DMS79 (cell line): ENCODE data around the gene NCOA7.
"Not testable (repeated sequence)": the region's sequence is repeated elsewhere in the genome, so short reads cannot be mapped to it uniquely, and the experiment has no call there.

ENCODE experiments used
- DNase-seq: peaks from one replicate; lab custom pipeline; 2025; lab: John Stamatoyannopoulos, UW

The NCOA7 gene

DNA sequence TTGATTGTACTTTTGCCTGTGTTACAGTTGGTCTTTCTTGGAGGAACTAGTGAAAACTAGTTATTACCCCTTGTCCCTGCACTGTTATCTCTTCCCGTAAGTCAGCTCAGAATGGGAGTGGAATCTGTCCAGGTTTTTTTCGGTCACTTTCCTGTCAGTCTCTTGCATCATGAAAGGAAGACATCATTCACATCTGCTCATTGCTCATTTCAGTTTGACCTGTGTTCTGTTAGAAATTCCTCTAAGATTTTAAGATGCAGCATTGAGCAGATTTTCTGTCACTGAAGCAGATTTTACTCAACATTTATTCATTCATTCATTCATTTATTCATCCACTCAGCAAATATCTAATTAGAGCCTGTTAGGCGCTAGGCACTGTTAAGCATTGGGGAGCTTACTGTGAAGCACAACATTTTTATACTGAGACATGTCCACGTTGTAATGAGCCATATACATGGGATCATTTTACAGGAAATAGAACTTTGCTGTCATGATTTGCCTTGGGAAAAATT lies 132.7 kb downstream of the NCOA7 start:
- DNase-seq: no peak

DNA sequence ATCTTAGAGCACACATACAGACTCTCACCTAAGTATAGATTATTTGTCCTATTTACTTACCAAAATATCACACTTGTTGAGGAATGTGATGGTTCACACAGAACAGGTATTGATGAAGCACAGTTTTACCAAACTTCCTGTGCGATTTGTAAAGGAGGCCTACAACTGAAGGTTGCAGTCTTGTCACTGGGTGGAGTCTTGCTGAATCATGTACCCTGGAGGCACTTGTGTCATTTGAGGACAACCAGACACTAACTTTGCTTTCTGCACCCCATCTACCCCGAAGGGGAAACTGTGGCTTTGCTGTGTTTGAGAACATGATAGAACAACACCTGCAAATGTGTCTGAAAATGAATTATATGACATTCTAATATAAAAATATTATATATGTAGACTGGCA lies 133.4 kb downstream of the NCOA7 start:
- DNase-seq: no peak

DNA sequence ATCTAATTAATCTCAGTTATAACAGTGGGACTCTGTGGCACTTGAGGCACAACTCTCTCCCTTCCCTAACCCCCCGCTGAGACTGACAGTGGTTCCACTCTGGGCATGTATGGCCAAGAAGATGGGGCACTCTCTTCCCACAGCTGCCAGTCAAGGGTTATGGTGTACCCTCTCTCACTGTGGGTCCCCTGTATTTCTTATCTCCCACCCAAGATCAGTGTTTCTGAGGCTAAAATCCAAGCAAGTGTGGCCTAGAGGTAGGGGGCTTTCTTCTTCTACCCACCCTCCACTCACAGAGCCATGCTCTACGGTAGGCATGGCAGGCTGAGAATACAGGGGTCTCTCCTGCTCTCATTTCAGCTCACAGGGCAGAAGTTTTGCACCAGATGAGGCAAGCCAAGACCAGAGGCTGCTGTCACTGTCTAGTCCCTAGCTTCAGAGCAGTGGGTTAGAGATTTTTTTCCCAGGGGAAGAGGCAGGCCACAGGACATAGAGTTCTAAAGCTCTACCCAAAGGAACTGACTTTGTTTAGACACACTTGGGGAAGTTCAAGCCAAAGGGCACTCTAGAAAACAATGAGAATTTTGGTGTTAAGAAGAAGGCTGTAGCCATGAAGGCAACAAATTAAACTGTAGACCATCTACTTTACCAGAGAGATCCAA lies 134.1 kb downstream of the NCOA7 start:
- no peak for DNase-seq

DNA sequence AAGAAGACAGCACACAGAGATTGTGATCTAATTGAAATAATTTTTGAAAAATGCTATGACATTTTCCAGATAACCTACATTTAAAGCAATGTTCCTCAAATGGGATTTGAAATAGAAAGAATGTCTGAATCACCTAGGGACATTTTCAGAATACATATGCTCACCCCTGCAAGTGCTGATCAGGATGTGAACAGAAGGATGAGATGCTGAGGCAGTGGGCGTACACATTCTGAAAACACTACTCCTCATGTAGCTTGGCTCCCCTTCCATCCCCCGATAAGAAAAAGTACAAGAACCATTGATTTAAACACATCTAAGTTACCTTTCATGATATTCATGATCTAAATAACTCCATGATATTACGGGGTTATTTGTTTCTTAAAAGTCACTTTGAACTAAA lies 136.0 kb downstream of the NCOA7 start:
- DNase-seq: no peak

DNA sequence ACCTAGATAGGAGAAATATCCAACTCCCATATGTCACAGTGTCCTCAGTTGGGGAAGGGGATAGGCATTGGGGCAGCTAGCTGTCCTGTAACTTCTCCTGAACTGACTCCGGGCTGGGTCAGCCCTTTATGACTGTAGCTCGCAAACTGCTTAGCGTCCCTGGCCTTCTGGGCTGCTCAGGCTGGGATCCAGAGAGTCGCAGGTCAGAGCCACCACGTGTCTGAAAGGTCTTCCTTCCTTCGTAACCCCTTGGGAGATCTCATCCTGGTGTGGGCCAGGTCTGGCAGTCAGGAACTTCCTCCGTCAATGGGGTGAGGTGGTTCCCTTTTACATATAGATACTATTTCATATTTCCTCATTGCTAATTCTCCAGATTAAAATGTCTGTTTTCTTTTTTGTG lies 137.0 kb downstream of the NCOA7 start:
- no peak for DNase-seq

DNA sequence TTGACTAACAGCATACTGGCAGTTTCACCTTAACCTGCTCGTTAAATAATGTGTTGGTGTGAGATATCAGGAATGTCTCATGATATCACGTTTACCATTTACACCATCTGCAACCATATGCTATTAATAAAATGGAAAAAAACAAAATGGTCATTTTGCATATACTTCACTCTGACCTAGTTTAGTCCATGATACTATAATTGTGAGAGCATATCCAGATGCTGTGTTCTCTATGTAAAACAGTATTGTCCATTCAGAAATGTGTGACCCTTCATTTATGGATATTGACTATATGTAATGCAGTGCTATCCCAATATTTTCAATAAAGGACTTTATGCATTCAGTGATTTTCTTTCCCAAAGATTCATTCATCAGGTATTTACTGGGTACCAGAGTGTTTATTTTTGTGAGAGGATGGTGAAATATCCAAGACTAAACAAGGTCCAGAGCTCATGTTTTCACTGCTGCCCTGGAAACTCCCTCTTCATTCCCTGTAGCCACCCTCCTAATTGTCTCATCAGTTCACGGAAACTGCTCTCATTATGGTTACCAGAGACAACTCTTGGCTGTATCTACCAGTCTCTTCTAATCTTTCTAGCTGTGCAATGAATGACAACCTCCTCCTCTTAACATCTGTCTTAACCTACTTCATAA lies 140.1 kb downstream of the NCOA7 start:
- no peak for DNase-seq

DNA sequence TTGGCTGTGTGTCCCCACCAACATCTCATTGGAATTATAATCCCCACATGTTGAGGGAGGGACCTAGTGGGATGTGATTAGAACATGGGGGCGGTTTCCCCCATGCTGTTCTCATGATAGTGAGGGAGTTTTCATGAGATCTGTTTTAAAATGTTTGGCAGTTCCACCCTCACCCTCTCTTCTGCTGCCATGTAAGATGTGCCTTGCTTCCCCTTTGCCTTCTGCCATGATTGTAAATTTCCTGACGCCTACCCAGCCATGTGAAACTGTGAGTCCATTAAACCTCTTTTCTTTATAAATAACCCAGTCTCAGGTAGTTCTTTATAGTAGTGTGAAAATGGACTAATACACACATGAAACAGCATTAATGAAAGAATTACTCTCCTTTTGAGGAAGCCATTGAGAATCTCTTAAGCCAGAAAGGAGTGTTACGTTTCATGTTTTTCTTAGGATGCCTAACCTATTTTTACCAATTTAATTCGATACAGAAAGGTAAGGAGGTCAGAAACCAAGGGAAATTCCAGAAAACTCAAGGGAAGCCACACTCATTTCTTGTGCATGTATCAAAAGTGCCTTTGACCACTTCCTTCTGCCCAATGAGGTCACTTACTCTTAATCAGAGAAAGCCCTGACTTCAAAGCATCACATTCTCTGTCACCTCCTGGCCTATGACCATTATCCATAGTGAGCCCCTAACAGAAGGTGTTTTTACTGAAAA lies 141.1 kb downstream of the NCOA7 start:
- no peak for DNase-seq

DNA sequence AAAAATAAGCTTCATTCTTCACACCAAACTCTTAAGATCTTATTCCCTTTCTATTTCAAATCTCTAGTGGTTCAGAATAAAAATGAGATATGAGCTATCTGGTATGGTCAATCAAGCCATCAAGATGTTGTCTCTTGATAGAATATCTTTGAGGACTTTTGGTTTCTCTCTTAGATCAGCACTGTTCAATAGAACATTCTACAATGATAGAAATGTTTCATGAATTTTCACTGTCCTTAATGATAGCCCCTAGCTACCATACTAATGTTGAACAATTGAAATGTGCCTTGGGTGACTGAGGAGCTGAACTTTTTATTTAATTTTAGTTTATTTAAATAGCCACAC lies 141.7 kb downstream of the NCOA7 start:
- no peak for DNase-seq

DNA sequence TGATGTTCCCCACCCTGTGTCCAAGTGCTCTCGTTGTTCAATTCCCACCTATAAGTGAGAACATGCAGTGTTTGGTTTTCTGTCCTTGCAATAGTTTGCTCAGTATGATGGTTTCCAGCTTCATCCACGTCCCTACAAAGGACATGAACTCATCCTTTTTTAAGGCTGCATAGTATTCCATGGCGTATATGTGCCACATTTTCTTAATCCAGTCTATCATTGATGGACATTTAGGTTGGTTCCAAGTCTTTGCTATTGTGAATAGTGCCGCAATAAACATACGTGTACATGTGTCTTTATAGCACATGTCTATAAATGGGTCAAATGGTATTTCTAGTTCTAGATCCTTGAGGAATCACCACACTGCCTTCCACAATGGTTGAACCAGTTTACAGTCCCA lies 144.8 kb downstream of the NCOA7 start:
- DNase-seq: not testable (repeated sequence)

DNA sequence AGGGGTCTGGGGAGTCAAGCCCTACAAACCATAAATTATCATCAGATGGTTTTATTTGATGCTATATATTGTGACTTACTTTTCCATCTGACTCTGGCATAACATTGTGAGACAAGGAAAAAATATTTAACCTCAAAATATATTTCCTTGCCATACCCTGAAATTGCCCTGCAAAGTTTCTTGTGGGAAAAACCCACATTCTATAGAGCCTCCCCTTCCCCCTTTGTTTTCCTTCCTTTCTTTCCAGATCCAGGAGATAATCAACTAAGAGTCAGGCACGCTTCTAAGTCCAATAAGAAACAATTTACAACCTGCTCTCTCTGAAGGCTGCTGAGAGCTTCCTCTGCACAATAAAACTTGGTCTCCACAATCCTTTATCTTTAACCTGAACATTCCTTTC lies 148.3 kb downstream of the NCOA7 start:
- no peak for DNase-seq

DNA sequence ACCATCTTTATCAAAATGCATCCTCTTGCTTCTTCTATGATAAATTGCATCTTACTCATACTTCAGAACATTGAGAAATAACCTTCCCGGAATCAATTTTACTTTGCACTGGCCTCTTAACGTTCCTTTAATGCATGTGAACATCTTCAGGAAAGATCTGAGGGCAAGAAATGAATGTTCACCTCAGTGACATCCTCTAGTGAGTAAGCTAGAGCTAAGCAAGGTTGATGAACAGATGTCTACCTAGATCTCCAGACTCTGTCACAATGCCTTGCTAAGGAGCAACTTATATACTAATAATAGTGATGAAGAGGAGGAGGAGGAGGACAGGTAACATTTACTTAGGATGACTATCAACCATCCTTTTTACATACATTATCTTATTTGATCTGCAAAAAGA lies 149.0 kb downstream of the NCOA7 start:
- no peak for DNase-seq

DNA sequence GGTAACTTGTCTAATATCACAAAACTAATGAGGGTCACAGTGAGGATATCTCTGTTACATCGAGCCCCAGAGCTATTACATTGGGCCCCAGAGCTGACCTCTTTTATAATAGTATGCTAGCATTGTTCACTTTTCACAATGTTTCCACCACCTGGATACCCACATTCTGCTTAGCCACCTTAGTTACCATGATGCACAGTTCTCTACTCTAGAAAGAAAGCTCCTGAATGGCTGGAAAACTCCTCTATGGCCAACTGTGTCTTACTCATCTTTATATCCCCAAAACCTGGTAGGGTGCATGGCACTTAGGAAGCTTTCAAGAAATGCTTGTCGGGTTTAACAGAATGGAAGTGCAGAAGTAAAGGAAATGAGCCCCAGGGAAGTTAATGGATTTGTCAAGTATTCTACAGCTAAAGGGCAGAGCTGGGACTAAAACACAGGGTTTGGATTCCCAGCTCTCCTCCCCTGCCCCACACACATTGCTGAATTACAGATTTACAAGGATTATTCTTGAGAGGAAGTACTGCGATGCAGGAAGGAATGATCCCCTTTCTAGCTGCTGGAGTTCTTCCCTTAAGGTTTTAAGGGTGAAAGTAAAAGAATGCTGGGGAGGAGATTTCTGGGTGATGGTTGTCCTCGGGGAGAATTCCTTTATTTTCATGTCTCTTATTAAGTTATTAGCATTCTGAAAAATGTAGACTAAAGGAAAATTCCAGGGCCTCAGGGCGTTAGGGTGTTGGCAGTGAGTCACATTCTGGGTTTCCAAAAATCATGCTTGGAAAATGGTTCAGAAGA lies 149.7 kb downstream of the NCOA7 start:
- no peak for DNase-seq

DNA sequence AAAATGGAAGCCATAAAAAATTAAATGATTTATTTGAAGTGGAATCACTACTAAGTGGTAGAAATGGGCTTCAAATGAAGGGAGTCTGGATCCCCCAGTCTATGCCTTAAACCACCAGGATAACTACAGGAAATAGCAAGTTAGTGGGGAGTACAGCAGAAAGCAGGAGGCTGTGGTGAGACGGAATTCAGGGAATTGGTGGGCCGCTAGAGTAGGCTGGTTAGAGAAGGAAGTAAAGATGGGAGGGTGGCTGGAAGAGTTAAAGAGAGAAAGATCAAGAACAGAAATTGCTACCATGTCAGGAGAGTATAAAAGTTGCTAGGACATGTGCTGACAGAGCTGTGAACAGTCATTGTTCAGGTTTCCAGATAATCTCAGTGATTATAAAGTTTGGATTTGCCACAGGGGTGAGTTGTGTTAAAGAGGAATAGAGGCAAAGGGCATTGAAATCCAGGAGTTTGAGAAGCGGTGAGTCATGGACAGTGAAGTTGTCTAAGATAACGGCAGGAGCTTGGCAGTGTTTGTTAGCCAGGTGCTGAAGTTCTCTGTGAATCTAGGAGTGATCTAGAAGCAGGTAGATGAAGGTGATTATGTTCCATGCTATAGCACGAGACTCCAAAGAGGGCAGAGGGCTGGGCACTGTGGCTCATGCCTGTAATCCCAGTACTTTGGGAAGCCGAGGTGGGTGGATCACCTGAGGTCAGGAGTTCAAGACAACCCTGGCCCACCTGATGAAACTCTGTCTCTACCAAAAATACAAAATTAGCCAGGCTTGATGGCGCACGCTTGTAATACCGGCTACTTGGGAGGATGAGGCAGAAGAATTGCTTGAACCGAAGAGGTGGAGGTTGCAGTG lies 152.1 kb downstream of the NCOA7 start:
- no peak for DNase-seq

DNA sequence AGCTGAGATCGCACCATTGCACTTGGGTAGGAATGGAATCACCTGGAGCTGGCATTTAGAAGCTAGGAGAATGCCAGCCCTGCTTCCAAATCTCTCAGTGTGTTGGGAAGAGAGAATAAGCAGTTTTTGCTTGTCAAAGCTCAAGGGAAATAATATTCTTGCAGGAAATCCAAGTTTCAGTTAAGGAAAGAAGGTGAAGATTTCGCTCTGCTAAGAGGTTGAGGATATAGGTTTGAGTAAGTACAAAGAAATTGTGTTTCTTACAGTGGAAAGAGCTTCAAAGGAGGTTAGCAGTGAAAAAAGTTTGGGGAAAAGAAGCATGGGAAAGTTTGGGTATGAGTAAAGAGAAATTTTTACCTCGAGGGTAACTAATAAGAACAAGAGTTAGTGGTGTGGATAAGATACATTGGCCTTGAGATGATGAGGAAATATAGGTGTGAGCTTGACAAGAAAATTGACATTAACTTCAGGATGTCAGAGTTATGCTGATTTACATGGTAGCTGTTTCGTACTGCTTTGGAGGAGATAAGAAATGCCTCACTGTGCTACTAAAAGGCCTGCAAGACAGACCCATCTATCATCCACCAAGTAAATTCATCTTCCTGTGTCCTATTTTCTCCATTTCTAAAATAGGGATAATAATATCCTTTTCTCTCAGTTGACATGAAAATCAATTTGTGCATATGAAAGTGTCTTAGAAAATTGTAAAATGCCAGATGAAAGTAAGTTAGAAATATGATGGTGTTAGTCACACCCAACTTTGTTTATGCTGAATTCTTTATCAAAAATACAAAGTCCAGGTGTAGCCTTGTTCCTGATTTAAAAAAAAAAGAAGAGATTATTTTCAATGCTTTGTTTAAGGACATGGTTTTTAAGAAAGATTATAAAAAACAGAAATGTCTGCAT lies 153.0 kb downstream of the NCOA7 start:
- no peak for DNase-seq

DNA sequence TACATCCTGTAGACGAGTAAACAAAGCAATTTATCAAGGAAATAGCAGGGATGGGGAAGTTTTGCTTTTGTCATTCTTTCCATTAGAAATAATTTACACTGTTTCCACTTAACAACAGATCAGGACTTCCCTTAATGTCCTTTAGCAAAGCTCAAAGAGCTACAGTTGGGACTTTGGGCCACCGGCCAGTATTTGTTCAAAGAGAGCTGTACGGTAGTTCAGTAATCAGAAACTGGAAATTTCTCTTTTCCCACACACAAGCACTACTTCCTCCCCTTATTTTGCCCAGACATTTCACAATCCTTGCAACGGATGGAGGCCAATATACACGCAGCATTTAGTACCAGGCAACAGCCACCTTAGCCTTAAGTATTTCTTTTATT lies 153.7 kb downstream of the NCOA7 start:
- DNase-seq: no peak

DNA sequence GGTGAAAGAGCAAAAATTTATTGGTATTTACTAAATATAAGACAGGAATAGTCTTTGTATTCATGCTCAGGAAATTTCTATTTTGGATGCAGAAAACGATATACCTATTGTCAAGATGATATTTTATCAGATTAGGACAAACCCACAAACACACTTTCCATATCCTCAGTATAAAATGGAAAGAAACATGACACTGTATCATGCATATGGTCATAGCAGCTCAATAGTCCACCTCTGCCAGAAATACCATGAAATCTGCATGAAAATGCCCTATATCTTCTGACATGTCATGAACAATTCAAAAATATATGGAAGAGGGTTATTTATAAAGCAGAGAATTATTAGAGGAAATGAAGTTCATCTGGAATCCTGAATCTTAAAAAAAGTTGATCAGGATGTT lies 154.1 kb downstream of the NCOA7 start:
- DNase-seq: no peak

DNA sequence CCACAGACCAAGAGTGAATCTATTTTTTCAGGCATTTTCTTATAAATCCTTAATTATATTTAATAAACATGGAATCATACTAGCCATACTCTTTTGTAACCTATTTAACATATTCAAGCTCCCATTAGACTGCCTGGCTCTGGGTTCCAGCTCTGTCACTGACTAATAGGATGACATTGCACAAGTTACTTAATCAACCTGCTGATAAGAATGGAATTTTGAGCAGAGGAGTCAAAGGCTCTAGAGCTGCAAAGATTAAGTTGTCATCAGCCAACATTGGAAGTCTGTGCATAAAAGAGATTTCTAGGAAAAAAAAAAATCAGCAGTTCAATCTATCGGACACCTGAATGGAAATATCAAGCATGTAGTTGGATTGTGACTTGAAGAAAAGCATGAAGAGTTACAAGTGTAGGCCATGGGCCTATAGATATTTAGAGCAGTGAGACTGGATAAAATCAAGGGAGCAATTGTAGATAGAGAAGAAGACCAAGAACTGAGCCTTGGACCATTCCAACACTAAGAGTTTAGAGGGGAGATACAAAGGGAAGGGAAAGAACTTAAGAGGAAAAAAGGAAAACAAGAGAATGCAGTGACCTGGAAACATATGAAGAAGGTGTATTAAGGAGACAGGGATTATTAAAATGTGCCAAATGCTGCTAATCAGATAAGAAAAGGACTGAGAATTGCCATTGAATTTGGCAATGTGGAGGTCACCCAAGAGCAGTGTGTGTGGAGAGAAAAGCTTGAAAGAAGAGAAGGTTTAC lies 154.8 kb downstream of the NCOA7 start:
- no peak for DNase-seq

DNA sequence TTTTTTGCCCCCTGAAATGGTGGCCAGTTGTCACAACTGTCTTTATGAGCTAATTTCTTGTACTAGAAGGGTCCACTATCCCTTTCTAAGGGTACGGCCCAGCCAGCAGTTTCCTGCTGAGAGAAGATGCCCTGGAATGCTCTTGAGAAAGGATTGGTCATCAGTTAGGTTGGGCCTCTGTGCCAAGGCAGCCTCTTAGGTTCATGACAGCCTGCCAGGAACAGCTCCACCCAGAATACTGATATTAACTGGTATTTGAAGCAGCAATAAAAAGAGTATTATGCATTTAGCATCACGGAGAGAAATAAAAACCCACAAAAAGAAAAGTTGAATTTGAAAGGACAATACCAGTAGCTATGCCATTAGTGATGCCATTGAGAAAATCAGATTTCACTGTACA lies 156.9 kb downstream of the NCOA7 start:
- no peak for DNase-seq

DNA sequence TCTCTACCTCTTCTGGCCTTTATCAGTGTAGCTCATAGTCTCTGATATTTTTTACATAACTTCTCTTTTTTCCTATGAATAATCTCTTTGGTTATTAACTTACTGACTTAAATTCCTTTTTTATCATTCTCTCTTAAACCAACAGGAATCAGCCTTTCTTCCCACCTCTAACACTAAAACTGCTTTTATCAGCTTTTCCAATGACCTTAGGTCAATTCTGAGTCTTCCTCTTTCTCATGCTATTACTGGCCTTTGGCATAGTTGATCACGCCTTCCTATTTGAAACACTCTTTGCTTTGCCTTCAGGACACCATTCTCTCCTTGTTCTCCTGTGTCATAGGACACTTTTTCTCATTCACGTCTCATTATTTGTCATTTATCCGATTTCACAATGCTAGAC lies 157.7 kb downstream of the NCOA7 start:
- no peak for DNase-seq

DNA sequence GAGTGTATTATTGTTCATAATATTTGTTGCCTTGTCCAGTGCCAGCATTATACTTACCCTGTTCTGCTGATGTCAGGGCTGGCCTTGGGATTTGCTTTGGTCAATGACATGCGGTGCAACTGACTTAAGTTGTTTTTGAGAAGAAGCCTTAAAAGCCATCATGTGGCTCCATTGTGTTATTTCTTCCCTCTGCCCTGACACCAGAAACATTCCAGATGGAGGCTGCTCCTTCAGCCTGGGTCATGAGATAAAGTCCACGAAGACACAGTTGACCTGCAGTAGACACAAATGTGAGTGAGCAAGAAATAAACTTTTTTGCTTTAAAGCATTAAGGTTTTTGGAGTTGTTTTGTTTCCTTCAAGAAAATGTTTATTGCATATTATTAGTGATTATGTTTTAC lies 158.3 kb downstream of the NCOA7 start:
- DNase-seq: no peak
